SU-DHL-6 (cell line): Measurements from ENCODE around the gene ZNF672.

Source experiments
- CTCF ChIP-seq: fragments of 200-600 bp; sonication (generic); IDR thresholded peaks from one replicate; pipeline ENCODE4 v1.5.1; 2017; ENCODE audit warnings: antibody characterized with exemption, mild to moderate bottlenecking, low read length, moderate library complexity; ENCODE audit not compliant: insufficient read depth, poor library complexity, severe bottlenecking
- EZH2phosphoT487 ChIP-seq: fragments of 200-600 bp; sonication (generic), shearing (Covaris generic); conservative IDR thresholded peaks from 2 replicates; pipeline ENCODE4 v1.6.1; 2018; ENCODE audit warnings: mild to moderate bottlenecking, antibody characterized with exemption, low read length, moderate library complexity, mixed read lengths

GRCh38 chr1:248844526-248844925 lies 6.5 kb downstream of the ZNF672 start:
- TF ChIP-seq CTCF (no peak), EZH2phosphoT487 (no peak)
